ENCODE data around the gene PIWIL1. TPM values are rescaled to one million over a fixed set of nuclear protein-coding genes. Genes with fewer than 3 reads are reported as not detected.

PIWIL1 gene
- total and polyA plus RNA-seq, 2 donors (not counting 3 experiments of a cell fraction or from before 2014, with no cell fraction given): not detected

DNA sequence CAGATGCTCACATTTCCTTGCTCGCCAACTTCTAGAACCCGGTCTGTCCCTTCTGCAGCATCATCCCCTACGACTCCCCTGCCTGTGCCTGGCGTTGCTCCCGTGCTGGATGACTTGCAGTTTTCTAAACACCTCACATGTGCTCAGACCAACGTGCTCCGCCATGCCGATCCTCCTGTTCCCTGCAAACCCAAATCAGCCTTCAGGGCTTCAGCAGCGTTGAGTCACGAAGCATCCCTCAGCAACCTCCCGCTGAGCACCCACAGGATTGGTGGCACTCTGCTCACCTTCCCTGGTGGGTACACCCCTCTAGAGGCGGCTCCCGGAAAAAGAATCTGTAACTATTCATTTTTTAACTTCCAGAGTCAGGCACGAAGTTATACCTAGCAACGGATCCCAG, 2.8 kb upstream of the PIWIL1 start:
- BruUV-seq (replicated peaks): no TSS peak
- no peaks in the 10 kb centered on the region for H3K79me2 ChIP-seq (ENCODE audit: control insufficient read depth, insufficient read depth, low read length)
- H4K20me1 ChIP-seq (replicated peaks; ENCODE audit: control insufficient read depth, extremely low read depth, insufficient read depth, low read length): no peaks in the 10 kb centered on the region
- dilution Hi-C loops (cut with MboI; ENCODE audit: extremely low pct_ligation_motif_present, low sequenced_read_pairs) (no loop called here), intact Hi-C loops (cut with micrococcal nuclease) (loop anchor here (5.0 kb wide), 1 partner anchor 308 kb away; no protein-coding TSS in a partner anchor)
- ChIA-PET CTCF (no interaction called here), POLR2A (no interaction called here)
- H3K4me3 ChIP-seq (replicated peaks in 1 of 3; ENCODE audit: insufficient read depth in 1 of 3, low read depth in 1 of 3, low read length in 3 of 3): no peak overlapping the region
- no peaks in the 10 kb centered on the region for H3K27me3 ChIP-seq (ENCODE audit: control insufficient read depth in 2 of 2, insufficient read depth in 2 of 2, low read length in 2 of 2)
- TF ChIP-seq GATA2 (IDR thresholded peaks at IDR 0.05; ENCODE audit: insufficient read depth, insufficient read length, low read depth, low read length): no peak
- TF ChIP-seq FOS (IDR thresholded peaks at IDR 0.05; ENCODE audit: borderline replicate concordance, insufficient read depth, low read length): no peak
- TF ChIP-seq MYC (IDR thresholded peaks at IDR 0.05; ENCODE audit: low read depth, low read length): no peak
- TF ChIP-seq, protein P1, sequence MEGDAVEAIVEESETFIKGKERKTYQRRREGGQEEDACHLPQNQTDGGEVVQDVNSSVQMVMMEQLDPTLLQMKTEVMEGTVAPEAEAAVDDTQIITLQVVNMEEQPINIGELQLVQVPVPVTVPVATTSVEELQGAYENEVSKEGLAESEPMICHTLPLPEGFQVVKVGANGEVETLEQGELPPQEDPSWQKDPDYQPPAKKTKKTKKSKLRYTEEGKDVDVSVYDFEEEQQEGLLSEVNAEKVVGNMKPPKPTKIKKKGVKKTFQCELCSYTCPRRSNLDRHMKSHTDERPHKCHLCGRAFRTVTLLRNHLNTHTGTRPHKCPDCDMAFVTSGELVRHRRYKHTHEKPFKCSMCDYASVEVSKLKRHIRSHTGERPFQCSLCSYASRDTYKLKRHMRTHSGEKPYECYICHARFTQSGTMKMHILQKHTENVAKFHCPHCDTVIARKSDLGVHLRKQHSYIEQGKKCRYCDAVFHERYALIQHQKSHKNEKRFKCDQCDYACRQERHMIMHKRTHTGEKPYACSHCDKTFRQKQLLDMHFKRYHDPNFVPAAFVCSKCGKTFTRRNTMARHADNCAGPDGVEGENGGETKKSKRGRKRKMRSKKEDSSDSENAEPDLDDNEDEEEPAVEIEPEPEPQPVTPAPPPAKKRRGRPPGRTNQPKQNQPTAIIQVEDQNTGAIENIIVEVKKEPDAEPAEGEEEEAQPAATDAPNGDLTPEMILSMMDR (IDR thresholded peaks at IDR 0.05; ENCODE audit: extremely low read depth in 1 of 2, insufficient read depth in 1 of 2, low read depth in 1 of 2, low read length in 2 of 2): no peak
- TF ChIP-seq EZH2 (IDR thresholded peaks at IDR 0.05; ENCODE audit: borderline replicate concordance, low read depth, low read length, severe bottlenecking): no peak
- no peak for TF ChIP-seq POLR2A (IDR thresholded peaks at IDR 0.05; ENCODE audit: low read depth, low read length)
- TF ChIP-seq POLR2AphosphoS5 (IDR thresholded peaks at IDR 0.05; ENCODE audit: insufficient read depth, low read depth, low read length): no peak
- no peak for TF ChIP-seq JUN (IDR thresholded peaks at IDR 0.05; ENCODE audit: borderline replicate concordance, insufficient read depth, insufficient read length, low read depth)
- TF ChIP-seq, protein P2, sequence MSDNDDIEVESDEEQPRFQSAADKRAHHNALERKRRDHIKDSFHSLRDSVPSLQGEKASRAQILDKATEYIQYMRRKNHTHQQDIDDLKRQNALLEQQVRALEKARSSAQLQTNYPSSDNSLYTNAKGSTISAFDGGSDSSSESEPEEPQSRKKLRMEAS (IDR thresholded peaks at IDR 0.05; ENCODE audit: insufficient read depth, insufficient read length): no peak
- no peaks in the 10 kb centered on the region for H3K9me1 ChIP-seq (replicated peaks; ENCODE audit: control insufficient read depth, extremely low read depth, insufficient read depth, low read length)
- H3K36me3 ChIP-seq (ENCODE audit: control insufficient read depth in 2 of 2, extremely low read depth in 1 of 2, insufficient read depth in 2 of 2, low read length in 2 of 2): no peaks in the 10 kb centered on the region
- no peaks in the 10 kb centered on the region for H3K9me3 ChIP-seq (replicated peaks; ENCODE audit: control insufficient read depth, insufficient read depth, low read length)
- no peak overlapping the region for H3K27ac ChIP-seq (ENCODE audit: insufficient read depth, low read depth, low read length)
- DNase-seq (ENCODE audit: low read depth, low spot score) (no peak), FAIRE-seq (no peak)
- no peak overlapping the region for H2AFZ ChIP-seq (ENCODE audit: low read depth, low read length)
- H3K4me1 ChIP-seq (ENCODE audit: control insufficient read depth, extremely low read depth, insufficient read depth, low read length): no peaks in the 10 kb centered on the region
- H3K9ac ChIP-seq (replicated peaks; ENCODE audit: extremely low read depth, insufficient read depth, low read length): no peak overlapping the region
- no peak overlapping the region for H3K4me2 ChIP-seq (ENCODE audit: insufficient read depth, low read length)

All from endothelial cell of umbilical vein (primary cell).